GM21576 (cell line): Measurements from ENCODE around the gene TNRC6C.
"Not testable (repeated sequence)": the region's sequence is repeated elsewhere in the genome, so short reads cannot be mapped to it uniquely, and the experiment has no call there.

Experiments
- ATAC-seq: cut with Tn5 transposase; IDR thresholded peaks from one replicate; pipeline ENCODE4 v1.9.1; 2021; ENCODE audit warnings: mild to moderate bottlenecking, moderate library complexity; ENCODE audit not compliant: unreplicated experiment

TNRC6C gene

GRCh38 chr17:77929871-77930436 is 28.5 kb upstream of the TNRC6C start:
- no peak for ATAC-seq

GRCh38 chr17:77930780-77931768 is 27.4 kb upstream of the TNRC6C start:
- no peak for ATAC-seq

GRCh38 chr17:77933777-77934398 is 24.6 kb upstream of the TNRC6C start:
- no peak for ATAC-seq

GRCh38 chr17:77935121-77935571 is 23.4 kb upstream of the TNRC6C start:
- no peak for ATAC-seq

- ATAC-seq = not testable (repeated sequence)
These were observed 22.8 kb upstream of the TNRC6C start for GRCh38 chr17:77935744-77936143.

GRCh38 chr17:77936881-77937280 is 21.6 kb upstream of the TNRC6C start:
- ATAC-seq = no peak

GRCh38 chr17:77941004-77941403 is 17.5 kb upstream of the TNRC6C start:
- no peak for ATAC-seq

- ATAC-seq = no peak
These were observed 16.2 kb upstream of the TNRC6C start for GRCh38 chr17:77942112-77942988.

GRCh38 chr17:77943971-77944370 is 14.5 kb upstream of the TNRC6C start:
- ATAC-seq = no peak

- no peak for ATAC-seq
These were observed 13.9 kb upstream of the TNRC6C start for GRCh38 chr17:77944390-77945222.

GRCh38 chr17:77946900-77947645 is 11.4 kb upstream of the TNRC6C start:
- no peak for ATAC-seq

GRCh38 chr17:77948690-77949114 is 9.8 kb upstream of the TNRC6C start:
- ATAC-seq = no peak

- no peak for ATAC-seq
These were observed 7.4 kb upstream of the TNRC6C start for GRCh38 chr17:77951123-77951522.

GRCh38 chr17:77952368-77952767 is 6.1 kb upstream of the TNRC6C start:
- ATAC-seq = no peak

GRCh38 chr17:77957235-77957856 is 1.2 kb upstream of the TNRC6C start:
- ATAC-seq = no peak

GRCh38 chr17:77958716-77959125 is 218 bp downstream of the TNRC6C start:
- ATAC-seq = no peak

GRCh38 chr17:77959126-77959925 is 823 bp downstream of the TNRC6C start:
- ATAC-seq = peak; percentile 15
